HCT116 (cell line): ENCODE measurements around the gene HPX.

ENCODE experiments used
- EZH2 ChIP-seq: fragments of 200-600 bp; sonication (generic); IDR thresholded peaks from 2 replicates; pipeline ENCODE4 v1.6.1; 2017; ENCODE audit warnings: antibody characterized with exemption, mixed run types
- POLR2A ChIP-seq: IDR thresholded peaks from 2 replicates; pipeline ENCODE4 v1.7.0; 2011; ENCODE audit warnings: borderline replicate concordance; ENCODE audit not compliant: insufficient read depth, insufficient read length; ENCODE audit errors: extremely low read depth
- RAD21 ChIP-seq: IDR thresholded peaks from 2 replicates; pipeline ENCODE4 v1.6.1; 2012; ENCODE audit warnings: low read depth, mild to moderate bottlenecking
- SP1 ChIP-seq: IDR thresholded peaks from 2 replicates; pipeline ENCODE4 v1.6.1; 2012; ENCODE audit warnings: low read depth
- TF ChIP-seq, protein P1 (sequence below), 3 experiments: fragments of 200-600 bp in 1 of 3; sonication (generic) in 1 of 3; IDR thresholded peaks in 2 of 3; conservative IDR thresholded peaks in 1 of 3; 2 replicates each; pipeline ENCODE4 v1.5.1; 2012 to 2017; ENCODE audit warnings: low read depth in 2 of 3, low read length in 2 of 3, antibody characterized with exemption in 1 of 3, borderline replicate concordance in 1 of 3, control low read depth in 1 of 3, mild to moderate bottlenecking in 1 of 3, mixed read lengths in 1 of 3, mixed run types in 1 of 3, moderate library complexity in 1 of 3; ENCODE audit not compliant: insufficient read depth in 1 of 3
- TF ChIP-seq, protein P2 (sequence below): IDR thresholded peaks from 2 replicates; pipeline ENCODE4 v1.6.1; 2012; ENCODE audit warnings: low read depth

DNA sequence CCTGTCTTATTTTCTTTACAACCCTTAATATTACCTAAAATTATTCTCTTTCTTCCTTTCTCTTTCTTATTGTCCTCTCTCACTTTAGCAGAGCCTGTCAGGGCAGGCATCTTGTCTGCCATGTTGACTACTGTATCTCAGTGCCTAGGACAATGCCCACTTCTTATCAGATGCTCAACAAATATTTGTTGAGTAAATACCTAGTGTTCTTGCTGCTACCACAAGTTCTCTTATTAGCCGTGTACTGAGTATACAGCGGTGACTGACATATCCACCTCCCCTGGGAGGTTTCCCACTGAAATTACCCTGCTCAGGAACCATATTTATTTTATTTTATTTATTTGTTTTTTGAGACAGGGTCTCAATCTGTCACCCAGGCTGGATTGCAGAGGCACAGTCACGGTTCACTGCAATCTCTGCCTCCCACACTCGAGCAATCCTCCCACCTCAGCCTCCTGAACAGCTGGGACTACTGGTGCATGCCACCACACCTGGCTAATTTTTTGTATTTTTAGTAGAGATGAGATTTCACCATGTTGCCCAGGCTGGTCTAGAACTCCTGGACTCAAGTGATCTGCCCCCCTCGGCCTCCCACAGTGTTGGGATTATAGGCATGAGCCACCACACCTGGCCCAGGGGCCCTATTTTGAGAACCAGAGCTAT lies 6.7 kb downstream of the HPX start:
- TF ChIP-seq, protein P1, sequence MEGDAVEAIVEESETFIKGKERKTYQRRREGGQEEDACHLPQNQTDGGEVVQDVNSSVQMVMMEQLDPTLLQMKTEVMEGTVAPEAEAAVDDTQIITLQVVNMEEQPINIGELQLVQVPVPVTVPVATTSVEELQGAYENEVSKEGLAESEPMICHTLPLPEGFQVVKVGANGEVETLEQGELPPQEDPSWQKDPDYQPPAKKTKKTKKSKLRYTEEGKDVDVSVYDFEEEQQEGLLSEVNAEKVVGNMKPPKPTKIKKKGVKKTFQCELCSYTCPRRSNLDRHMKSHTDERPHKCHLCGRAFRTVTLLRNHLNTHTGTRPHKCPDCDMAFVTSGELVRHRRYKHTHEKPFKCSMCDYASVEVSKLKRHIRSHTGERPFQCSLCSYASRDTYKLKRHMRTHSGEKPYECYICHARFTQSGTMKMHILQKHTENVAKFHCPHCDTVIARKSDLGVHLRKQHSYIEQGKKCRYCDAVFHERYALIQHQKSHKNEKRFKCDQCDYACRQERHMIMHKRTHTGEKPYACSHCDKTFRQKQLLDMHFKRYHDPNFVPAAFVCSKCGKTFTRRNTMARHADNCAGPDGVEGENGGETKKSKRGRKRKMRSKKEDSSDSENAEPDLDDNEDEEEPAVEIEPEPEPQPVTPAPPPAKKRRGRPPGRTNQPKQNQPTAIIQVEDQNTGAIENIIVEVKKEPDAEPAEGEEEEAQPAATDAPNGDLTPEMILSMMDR (IDR thresholded peaks at IDR 0.05 in 2 of 3, conservative IDR thresholded peaks at IDR 0.05 in 1 of 3; ENCODE audit: borderline replicate concordance in 1 of 3, insufficient read depth in 1 of 3, low read depth in 2 of 3, low read length in 2 of 3), result no peak
- TF ChIP-seq, protein P2, sequence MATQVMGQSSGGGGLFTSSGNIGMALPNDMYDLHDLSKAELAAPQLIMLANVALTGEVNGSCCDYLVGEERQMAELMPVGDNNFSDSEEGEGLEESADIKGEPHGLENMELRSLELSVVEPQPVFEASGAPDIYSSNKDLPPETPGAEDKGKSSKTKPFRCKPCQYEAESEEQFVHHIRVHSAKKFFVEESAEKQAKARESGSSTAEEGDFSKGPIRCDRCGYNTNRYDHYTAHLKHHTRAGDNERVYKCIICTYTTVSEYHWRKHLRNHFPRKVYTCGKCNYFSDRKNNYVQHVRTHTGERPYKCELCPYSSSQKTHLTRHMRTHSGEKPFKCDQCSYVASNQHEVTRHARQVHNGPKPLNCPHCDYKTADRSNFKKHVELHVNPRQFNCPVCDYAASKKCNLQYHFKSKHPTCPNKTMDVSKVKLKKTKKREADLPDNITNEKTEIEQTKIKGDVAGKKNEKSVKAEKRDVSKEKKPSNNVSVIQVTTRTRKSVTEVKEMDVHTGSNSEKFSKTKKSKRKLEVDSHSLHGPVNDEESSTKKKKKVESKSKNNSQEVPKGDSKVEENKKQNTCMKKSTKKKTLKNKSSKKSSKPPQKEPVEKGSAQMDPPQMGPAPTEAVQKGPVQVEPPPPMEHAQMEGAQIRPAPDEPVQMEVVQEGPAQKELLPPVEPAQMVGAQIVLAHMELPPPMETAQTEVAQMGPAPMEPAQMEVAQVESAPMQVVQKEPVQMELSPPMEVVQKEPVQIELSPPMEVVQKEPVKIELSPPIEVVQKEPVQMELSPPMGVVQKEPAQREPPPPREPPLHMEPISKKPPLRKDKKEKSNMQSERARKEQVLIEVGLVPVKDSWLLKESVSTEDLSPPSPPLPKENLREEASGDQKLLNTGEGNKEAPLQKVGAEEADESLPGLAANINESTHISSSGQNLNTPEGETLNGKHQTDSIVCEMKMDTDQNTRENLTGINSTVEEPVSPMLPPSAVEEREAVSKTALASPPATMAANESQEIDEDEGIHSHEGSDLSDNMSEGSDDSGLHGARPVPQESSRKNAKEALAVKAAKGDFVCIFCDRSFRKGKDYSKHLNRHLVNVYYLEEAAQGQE, result no peak
- TF ChIP-seq POLR2A, result no peak
- no peak for TF ChIP-seq SP1
- no peak for TF ChIP-seq RAD21
- TF ChIP-seq EZH2, result no peak
